NCI-H524 (cell line): ENCODE results near the gene STXBP5L.
"Not testable (repeated sequence)": the region's sequence is repeated elsewhere in the genome, so short reads cannot be mapped to it uniquely, and the experiment has no call there.

ENCODE experiments used
- DNase-seq, 2 experiments: peaks; one replicate each; lab custom pipeline; 2025; lab: John Stamatoyannopoulos, UW

Gene STXBP5L

GRCh38 chr3:121018917-121019321 is 110.9 kb downstream of the STXBP5L start:
- DNase-seq = no peak

- DNase-seq = no peak
These were observed 155.6 kb downstream of the STXBP5L start for GRCh38 chr3:121063628-121064027.

DNA sequence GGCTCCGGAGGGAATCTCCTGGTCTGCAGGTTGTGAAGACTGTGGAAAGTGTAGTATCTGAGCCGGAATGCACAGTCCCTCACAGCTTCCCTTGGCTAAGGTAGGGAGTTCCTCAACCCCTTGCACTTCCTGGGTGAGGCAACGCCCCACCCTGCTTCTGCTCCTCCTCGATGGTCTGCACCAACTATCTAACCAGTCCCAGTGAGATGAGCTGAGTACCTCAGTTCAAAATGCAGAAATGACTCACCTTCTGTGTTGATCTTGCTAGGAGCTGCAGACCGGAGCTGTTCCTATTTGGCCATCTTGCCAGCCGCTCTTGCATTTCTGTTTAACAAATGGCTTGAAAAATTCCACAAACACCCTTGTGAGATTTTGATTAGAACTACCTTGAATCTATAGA is 156.1 kb downstream of the STXBP5L start:
- DNase-seq = no peak

DNA sequence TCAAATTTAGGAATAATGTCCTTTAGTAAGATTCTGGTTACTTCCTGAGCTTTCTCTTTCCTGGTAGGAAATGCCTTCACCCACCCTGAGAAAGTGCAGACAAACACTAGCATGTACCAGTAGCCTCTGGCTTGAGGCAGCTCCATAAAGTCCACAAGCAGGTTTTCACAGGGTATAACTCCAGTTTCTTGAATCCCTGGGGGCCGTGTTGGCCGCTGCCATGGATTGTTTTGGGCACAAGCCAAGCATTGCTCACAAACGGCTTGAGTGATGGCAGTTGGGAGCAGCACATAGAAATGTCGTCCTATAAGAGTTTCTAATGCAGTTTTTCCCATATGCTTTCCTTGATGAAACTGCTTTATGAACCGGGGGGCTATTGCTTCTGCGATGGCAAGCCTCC is 164.1 kb downstream of the STXBP5L start:
- peak in 1 of 2 experiments; percentile 6 for DNase-seq

DNA sequence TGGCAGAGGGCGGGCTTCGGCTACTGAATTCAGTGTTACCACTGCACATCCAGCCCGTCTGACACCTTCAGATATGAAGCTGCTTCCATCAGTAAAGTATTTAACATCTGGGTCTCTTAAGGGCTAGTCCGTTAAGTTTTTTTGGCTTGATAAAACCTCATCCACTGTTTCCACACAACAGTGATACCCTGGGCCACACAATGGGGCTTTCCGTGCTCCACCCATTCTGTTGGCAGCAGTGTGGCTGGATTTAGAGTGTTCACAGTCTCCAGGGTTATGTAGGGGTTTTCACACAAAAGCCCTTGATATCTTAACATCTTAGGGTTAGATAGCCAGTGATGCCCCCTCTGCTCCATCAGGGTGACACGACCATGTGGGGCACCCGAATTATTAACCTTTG is 165.0 kb downstream of the STXBP5L start:
- DNase-seq = no peak

DNA sequence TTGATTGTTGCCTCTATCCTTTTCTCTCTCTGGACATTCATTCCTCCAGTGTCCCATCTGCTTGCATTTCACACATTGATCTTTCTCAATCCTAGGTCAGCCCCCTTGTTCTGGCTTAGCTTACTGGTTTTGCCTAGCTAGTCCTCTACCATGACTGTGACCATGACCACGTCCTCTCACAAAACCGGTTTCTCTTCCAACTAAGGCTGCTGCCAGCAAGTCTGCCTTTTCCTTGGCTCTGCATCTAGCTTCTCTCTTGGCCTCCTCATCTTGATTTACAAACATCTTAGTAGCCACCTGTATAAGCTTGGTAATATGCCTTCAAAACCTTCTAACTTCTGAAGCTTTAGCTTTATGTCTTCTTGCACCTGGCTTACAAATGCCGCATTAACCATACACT is 167.2 kb downstream of the STXBP5L start:
- no peak for DNase-seq

DNA sequence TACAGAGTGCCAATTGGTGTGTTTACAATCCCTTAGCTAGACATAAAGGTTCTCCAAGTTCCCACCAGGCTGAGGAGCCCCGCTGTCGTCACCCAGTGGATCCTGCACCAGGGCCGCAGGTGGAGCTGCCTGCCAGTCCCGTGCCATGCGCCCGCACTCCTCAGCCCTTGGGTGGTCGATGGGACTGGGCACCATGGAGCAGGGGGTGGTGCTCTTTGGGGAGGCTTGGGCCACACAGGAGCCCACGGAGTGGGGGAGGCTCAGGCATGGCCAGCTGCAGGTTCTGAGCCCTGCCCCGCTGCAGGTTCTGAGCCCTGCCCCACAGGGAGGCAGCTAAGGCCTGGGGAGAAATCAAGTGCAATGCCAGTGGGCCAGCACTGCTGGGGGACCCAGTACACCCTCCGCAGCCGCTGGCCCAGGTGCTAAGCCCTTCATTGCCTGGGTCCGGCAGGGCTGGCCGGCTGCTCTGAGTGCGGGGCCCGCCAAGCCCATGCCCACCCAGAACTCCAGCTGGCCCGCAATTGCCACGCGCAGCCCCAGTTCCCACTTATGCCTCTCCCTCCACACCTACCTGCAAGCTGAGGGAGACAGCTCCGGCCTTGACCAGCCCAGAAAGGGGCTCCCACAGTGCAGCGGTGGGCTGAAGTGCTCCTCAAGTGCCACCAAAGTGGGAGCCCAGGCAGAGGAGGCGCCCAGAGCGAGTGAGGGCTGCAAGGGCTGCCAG is 170.5 kb downstream of the STXBP5L start:
- not testable (repeated sequence) for DNase-seq

DNA sequence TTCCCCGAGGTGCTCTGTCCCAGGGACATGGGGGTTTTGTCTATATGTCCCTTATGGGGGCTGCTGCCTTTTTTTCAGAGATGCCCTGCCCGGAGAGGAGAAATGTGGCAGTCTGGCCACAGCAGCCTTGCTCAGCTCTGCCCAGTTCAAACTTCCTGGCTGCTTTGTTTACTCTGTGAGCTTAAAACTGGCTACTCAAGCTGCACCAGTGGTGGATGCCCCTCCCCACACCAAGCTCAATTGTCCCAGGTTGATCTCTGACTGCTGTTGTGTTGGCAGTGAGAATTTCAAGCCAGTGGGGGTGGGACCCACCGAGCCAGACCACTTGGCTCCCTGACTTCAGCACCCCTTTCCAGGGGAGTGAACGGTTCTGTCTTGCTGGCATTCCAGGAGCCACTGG is 188.9 kb downstream of the STXBP5L start:
- no peak for DNase-seq

- DNase-seq = not testable (repeated sequence)
These were observed 203.1 kb downstream of the STXBP5L start for GRCh38 chr3:121111086-121111485.

- DNase-seq = peak in 1 of 2 experiments; percentile 5
These were observed 204.1 kb downstream of the STXBP5L start for GRCh38 chr3:121111914-121112612.

- no peak for DNase-seq
These were observed 218.2 kb downstream of the STXBP5L start for GRCh38 chr3:121126033-121126706.

GRCh38 chr3:121126707-121127035 is 218.7 kb downstream of the STXBP5L start:
- no peak for DNase-seq

- DNase-seq = peak in 1 of 2 experiments; percentile 47
These were observed 244.6 kb downstream of the STXBP5L start for GRCh38 chr3:121152573-121152972.

- no peak for DNase-seq
These were observed 245.8 kb downstream of the STXBP5L start for GRCh38 chr3:121153851-121154250.

GRCh38 chr3:121155028-121155427 is 247.0 kb downstream of the STXBP5L start:
- DNase-seq = peak in 1 of 2 experiments; percentile 13

DNA sequence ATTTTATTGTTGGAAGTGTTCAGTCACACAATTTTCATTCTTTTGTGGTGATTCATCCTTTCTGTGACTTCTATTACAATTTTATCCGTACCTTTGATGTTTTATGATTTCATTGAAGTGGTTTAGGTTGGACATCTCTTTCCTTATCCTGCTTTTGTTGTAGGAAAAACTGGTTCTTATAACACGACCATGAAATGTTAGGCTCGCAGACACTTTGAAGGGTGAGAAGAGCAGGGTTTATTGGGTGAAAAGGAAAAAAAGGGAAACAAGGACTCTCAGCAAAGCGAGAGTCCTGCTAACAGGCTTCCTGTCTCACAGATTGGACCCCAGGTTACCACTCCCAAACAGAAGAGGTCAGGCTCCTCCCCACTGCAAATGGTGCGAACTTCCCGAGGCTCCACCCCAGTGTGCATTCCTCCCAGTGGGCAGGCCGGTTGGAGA is 257.4 kb downstream of the STXBP5L start:
- no peak for DNase-seq

- DNase-seq = peak in 1 of 2 experiments; percentile 9
These were observed 259.6 kb downstream of the STXBP5L start for GRCh38 chr3:121167374-121168139.

DNA sequence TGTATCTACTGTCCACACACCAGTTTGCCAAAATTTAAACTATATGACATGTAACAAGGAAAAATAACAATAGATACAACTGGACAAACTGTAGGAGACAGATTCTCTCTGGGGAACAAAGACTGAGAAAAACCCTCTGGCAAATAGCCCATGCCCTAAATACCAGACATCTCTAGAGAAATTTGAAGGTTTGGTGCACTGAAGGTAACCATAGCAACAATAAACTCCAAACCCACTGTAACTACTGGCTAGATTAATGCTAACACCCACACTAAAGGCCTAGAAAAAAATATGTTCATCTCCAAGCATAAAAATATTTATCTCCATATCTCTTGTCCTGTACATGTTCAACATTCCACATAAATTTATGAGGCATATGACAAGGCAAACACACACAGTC is 267.1 kb downstream of the STXBP5L start:
- no peak for DNase-seq

DNA sequence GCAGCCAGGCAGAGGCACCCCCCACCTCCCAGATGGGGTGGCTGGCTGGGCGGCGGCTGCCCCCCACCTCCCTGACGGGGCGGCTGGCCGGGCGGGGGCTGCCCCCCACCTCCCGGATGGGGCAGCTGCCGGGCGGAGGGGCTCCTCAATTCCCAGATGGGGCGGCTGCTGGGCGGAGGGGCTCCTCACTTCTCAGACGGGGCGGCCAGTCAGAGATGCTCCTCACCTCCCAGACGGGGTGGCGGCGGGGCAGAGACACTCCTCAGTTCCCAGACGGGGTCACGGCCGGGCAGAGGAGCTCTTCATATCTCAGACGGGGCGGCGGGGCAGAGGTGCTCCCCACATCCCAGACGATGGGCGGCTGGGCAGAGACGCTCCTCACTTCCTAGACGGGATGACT is 282.6 kb downstream of the STXBP5L start:
- DNase-seq = not testable (repeated sequence)

GRCh38 chr3:121202573-121202972 is 294.6 kb downstream of the STXBP5L start:
- no peak for DNase-seq

DNA sequence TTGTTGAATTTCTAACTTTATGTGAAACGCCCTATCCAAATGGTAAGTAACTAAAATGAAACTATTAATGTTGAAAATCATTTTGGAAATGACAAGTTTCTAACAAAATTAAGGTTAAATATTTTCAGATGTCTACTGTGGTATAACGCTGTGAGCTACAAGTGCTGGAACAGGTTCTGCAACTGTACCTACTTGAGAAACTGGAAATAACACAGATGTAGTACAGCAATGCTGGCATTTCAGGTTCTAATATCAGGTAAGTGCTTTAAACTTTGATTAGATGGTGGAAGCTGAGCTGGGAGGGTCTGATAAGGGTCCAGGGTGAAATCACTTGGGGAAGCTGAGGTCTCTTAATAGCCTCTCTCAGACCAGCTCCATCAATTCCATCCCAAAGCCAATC is 315.1 kb downstream of the STXBP5L start:
- DNase-seq = no peak

DNA sequence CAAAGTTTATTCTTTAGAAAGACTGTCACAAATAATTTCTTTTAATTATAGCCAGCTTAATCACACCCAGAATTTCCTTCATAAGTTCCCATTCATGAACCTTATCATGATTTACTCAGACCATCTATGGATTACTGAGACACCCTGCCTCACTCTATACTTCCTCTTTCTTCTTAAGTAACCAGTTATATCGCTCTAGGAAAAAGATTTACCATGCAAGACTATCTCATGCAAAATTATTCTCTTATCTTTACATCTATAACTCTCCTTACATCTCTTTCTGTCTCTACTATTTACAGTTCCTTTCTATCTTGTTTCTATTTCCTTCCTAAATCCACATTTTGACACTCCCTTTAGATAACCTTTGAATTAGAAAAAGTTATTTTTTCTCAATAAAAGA is 321.0 kb downstream of the STXBP5L start:
- DNase-seq = no peak
